ENCODE measurements around the gene TH. TPM values are rescaled to one million over a fixed set of nuclear protein-coding genes. Genes with fewer than 3 reads are reported as not detected.
"Not testable (repeated sequence)": the region's sequence is repeated elsewhere in the genome, so short reads cannot be mapped to it uniquely, and the experiment has no call there.

TH gene
- polyA plus RNA-seq, 1 donor = 1.6 TPM

DNA sequence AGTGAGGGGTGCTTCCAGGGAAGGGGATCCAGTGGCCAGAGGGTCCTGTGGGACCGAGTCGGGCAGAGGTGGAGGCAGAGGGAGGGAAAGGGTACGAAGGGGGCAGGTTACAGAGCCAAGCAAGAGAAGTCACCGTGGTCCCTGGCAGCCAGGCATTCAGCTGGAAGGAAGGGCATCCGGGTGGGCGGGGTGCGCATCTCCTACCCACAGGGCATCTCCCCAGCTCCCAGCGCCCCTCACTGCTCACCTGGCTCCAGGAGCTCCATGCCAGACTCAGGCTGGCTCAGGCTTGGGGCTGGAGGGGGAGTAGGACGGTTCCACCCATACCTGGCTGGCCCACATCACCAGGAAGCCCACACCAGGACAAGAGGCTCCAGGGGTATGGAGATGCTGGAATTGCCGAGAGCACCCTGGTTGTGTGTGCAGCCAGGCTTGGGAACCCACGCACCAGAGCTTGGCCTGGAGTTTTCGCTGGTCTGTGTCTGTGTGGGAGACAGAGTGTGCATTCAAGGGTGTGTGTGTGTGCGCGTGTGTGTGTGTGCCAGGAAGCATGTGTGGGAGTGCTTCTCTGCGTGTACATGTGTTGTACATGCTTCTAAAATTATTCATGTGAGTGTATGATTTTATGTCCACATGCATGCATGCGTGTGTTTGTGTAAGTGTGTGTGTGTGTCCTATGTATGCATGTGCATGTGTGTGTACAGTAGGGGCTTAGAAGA lies 6.6 kb upstream of the TH start:
- DNase-seq = not testable (repeated sequence)

DNA sequence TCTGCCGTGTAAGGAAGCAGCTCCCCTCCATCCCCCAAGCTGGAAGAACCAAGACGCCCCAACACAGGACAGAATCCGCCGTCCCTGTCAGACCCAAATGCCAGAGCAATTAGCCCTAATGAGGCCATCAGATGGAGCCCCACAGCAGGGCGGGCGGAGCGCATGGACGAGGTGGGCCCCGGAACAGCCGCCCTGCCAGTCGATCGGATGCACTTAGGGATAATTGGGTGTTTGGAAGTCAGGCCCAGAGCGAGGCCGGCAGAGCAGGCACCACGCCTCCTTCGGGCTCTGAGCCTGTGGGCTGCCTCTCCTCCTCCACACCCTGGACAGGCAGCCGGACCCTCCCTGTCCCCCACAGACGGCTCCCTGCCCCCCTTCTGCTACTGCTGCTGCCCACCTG lies 5.5 kb upstream of the TH start:
- no peak for DNase-seq

DNA sequence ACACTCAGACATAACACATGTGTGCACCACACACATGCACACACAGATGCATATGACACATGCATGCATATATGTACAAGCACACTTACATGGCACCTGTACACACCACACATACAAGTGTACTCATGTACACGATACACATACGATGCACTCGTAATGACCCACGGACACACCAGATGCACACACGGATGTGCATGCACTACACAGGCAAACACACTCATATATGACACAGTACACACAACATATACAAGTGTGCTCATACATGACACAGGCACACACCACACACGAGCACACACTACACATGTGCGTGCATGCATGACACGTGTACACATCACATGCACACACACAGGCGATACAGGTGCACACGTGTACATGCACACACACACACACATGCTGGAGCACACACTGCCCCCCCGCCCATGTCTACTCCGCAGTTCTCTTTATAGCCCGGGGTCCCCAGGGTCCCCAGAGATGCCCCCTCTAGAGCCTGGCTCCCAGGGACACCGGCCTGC lies 4.8 kb upstream of the TH start:
- DNase-seq = no peak

DNA sequence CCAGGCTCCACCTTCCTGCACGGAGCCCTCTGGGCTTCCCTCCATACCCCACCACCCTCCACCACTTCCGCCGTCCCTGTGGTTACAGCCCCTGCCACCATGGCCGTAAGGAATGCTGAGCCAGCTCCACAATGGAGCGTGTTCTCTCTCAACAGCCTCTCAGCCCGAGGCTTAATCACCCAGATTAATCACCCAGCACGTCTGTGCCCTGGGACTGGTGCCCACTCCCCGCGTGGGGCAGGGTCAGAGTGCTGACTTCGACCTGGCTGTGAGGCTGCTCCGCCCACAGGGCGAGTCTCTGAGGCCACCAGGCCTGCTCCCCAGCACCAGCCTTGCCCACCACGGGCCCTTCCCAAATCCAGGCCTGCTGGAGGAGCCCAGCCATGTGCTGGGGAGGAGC lies 4.0 kb upstream of the TH start:
- DNase-seq = no peak

DNA sequence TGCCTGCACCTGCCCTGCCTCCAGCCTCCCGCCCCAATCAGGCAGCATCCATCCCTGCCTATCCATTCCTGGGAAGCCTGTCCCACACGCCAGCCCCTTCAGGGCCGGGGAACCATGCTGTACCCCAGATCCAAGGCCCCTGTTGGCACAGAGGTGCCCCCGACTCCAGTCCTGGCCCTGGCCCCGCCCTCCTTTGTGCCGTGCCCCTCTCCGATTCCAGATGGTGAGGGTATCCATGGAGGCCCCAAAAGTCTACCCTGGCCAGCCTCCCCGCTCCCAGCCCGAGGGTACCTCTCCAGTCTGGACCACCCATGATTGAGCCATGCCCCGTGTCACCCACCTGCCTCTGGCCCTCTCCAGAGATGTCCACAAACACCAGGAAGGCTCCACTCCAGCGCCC lies 2.7 kb upstream of the TH start:
- no peak for DNase-seq

DNA sequence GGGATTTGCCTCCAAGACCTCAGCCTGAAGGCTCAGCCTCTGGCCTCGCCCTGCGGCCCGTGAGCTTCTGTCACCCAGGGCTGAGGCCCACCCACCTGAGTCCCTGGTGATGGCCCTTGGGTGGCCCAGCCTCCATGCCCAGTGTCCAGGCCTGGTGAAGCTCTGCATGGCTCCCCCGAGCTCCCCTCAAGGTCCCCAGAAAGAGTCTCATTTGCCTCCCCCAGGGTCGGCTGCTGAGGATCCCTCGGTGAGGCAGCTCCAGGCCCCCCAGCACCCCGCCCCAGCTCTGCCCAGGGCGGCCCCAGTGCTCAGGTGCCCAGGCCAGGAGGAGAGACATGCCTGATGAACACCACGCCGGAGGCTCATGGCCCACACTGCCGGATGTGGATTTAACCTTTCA lies 2.1 kb upstream of the TH start:
- no peak for DNase-seq

DNA sequence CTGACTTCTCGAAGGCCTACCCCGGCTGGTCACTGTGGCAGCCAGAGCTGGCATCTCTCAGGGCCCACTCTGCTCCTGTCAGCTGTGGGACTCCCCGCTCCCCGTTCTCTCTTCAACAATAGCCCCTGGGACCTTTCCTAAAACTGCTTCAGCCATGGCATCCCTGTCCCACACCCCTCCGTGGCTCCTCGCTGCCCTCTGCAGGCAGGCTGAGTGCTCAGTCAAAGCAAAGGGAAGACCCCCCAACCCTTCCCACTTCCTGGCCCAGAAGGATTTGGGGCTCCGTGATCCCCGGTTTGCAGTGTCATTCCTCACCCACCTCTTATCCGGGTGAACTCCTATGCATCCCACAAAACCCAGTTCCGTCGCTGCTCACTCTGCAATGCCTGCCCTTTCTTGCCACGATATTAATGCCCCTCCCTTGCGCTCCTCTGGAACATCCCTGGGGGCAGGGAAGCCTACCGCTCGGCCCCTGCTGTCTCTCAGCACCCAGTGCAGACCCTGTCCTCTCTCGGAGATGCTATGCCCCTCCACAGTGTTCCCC lies 1.6 kb upstream of the TH start:
- no peak for DNase-seq

DNA sequence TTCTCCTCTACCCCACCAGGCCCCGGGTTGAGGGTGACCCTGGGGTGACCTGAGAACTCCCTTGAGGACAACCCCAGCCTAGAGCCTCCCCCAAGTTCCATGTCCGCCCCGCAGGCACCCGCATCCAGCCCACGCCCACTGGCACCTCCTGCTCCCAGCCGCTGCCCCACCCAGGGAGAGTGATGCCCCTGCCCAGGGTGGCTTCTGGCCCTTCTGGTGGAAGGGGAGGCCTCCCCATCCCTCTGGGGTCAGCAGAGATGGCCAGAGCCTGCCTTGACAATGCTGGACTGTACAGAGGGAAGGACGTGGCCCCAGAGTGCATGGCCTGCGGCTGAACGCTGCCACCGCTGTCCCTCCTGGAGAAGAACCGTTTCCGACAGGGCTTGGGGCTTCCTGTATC lies 1.1 kb upstream of the TH start:
- no peak for DNase-seq

DNA sequence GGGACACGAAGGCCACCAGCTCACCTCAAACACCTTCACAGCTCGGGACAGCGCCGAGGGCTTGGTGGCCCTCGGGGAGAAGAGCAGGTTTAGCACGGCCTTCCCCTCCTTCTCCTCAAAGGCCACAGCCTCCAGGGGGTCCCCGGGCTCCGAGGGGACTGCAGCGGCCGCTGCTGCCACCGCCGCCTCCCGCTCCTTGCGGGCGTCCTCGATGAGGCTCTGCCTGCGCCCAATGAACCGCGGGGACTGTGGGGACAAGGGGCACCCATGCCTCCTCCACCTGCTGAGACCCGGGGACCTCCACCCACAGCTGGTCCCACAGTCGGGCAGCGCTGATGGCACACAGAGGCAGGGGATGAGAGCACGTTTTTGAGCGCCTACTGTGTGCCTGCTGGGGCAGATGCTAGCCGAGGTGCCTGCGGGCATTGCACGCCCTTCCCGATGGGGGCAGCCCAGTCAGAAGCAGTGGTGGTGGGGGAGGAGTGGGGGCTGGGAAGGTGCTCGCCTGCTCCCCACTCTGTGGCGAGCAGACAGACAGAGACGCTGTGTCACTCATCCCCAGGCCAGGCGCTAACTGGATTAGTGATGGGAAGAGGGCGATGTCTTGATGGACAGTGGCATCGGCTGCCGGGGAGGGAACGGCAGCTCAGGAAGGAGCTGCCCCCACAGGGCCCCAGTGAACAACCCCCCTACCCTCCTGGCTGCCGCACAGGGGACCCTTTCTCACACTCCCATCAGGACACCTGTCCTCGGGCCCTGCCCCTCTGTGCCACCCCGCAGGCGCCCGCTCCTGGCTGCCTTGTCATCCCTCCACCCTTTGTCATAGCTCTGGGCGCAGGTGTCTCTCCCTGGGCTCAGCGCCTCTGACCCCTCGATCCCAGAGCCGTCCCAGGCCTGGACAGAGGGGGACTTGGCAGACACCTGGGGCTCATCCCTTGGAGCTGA lies 1.7 kb downstream of the TH start:
- DNase-seq = no peak

DNA sequence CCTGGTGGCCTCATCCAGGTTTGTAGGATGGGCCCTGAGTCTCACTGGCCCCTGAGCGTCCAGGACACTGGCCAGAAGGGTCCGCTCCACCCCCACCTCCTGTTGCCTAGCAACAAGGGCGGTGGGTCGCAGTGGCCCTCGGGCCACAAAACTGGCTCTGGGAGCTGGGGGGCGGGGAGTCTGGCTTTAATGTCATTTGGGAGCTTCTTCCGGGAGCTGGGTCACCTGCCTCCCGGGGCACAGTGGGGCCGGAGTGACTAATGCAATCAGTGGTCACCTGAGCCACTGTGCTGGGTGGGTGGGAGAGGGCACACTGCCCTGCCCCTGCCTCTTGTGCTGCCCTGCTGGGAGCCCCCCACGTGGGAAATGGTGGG lies 2.6 kb downstream of the TH start:
- no peak for DNase-seq

DNA sequence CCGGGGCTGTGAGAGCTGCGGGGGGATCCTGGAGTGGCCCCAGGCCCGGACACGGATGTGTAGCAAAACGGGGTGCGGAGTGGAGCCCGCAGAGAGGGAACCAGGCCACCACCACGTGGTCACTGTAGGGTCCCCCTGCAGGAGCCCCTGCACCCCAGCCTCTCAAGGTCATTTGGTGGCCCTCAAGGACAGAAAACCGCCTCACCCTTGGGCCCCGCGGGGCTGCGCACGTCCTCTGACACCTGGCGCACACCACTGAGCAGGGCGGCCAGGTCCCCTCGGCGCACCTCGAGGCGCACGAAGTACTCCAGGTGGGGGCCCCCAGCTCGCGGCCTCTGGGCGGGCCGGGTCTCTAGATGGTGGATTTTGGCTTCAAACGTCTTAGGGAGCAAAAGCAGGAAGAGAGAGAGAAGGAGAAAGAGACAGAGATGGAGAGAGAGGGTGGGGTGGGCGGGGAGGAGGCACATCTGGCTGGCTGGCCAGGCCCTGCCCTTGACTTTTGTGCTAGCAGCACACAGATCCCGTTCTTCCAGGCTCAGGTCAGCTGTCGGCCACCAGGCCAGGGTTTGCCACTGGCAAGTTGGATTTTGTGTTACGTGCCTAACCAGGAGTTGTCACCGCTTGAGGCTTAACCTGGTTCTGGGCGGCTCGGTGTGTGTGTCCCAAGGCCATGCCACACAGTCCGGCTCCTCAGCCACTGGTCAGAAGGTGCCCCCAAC lies 3.2 kb downstream of the TH start:
- no peak for DNase-seq

DNA sequence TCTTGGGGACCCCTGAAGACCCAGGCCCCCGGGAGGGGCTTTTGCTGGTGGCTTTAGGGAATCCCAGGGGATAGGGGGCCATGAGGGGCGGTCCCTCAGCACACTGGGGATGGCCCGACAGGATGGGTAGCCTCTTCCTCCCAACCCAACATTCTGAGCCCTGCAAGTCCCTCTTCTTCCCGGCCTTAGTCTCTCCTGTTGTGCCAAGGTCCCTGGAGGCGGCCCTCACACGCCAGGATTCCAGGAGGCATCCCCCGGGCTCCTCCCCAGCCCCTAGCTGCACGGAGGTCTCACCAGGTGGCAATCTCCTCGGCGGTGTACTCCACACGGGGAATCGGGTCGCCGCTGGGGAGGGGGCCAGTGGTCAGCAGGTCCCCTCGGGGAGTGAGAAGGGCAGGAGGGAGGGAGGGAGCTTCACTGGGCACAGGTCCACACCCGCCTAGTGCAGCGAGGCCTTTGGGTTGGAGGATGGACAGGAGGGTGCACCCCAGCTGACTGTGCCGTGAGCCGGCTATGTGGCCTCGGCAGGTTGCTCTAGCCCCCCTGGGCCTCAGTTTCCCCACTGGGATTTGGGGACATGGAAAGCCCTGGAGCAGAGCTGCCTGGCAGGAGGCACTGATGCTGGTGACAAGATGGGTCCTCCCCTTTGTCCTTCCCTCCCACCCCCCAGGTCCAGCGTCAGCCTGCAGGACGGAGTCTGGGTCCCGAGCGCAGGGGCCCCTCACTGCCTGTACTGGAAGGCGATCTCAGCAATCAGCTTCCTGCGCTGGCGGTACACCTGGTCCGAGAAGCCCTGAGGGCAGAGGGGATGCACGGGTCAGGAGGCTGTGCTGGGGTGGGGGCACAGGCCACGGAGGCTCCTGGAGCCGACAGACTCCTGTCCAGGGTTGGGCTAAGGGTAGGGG lies 4.2 kb downstream of the TH start:
- no peak for DNase-seq

DNA sequence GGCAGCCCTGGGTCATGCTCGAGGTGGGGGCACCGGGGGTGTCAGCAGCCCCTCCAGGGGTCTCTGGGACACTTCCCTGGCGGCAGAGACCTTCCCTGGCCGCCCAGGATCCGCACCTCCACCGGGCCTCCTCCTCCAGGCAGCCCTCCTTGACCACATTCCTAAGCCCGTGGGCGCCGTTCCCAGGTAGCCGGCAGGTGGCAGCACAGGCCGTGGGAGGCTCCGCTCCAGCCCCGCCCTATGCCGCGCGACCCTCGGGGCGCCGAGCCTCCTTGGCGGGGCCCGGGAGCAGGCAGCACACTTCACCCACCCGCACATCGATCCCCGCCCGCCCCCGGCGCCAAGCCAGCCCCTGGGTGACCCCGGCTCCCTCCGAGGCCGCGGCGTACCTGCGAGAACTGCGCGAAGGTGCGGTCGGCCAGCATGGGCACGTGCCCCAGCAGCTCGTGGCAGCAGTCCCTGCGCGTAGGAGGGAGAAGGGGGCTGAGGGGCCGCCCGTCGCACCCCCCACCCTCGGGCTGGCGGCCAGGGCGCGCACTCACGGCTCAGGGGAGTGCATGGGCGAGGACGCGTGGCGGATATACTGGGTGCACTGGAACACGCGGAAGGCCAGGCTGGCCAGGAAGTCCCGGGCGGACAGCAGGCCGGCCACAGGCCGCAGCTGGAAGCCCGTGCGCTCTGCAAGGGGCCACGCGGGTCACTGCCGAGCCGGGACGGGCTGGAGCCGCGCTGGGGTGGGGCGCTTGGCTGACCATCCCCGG lies 5.3 kb downstream of the TH start:
- DNase-seq = no peak

DNA sequence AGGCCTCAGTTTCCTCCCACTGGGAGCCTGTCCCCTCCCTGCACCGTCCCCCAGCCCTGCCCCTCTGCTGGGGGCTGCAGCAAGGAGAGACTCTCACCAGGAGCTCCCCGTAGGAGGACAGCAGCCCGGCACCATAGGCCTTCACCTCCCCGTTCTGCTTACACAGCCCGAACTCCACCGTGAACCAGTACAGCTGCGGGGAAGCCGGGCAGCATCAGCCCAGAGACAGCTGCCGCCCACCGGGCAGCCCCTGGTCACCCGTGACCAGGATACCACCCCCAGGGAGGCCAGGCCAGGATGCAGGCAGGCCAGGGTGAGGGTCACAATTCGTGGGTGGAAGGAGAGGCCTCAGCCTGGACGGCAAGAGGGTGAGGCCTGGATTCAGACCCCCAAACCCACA lies 6.0 kb downstream of the TH start:
- no peak for DNase-seq

DNA sequence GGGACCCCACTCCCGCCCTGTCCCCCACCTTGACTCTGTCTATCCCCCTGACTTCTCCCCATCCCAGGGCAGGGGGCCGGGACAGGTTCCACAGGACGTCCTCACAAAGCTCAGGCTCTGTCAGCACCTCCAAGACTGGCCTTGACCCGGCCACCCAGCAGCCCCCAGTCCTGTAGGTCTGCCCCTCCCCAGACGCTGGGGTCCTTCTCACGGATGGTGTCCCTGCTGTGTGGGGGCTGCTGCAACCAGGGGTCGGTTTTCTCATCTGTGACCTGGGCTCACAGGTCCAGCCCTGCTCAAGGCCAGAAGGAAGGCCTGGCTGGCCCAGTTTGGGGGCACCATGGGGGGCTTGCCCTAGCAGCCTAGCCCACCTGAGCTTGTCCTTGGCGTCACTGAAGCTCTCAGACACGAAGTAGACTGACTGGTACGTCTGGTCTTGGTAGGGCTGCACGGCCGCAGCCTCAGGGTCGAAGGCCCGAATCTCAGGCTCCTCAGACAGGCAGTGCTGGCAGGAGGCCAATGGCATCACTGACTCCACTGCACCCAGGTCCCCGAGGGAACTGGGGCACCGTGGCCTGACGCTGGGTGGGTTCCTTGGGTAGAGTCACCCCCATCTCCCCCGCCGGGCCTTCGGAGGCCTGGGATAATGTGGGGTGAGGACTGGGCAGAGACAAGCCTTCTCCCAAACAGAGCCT lies 6.6 kb downstream of the TH start:
- DNase-seq = no peak

DNA sequence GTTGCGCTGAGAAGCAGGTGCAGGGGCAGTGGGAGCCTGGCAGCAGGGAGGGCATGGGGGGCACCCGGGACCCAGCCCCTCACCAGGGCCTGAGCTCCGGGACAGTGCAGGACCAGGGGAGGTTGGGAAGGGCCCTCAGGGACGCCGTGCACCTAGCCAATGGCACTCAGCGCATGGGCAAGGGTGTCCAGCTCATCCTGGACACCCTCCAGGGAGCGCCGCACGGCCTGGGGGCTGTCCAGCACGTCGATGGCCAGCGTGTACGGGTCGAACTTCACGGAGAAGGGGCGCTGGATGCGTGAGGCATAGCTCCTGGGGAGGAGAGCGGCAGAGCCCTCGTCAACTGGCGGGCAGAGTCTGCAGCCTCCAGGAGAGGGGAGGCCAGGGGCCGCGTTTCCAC lies 7.5 kb downstream of the TH start:
- no peak for DNase-seq

DNA sequence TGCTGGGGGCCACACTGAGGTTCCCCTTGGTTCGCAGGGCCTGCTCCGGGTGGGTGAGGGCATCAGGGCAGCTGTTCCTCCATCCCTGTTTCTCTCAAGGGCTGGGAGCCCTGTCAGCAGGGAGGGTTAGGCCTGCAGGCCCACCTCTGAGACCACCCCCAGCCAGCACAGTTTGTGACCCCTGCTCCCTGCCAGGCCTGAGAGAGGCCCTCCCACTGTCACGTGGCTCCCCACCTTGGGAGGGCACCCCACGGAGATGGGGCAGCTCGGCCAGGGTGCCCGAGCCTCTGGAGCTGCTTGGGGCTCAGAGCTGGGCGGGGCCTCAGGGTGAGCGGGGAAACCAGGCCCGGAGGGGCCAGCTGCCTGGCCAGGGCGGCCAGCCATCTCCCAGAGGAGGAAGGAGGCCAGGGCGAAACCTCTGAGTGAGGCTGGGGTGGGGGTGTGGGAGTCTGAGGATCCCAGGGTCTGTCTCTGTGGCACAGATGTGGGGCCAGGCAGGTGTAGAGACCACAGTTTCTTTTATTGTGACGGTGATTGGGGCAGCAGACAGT lies 8.1 kb downstream of the TH start:
- no peak for DNase-seq

DNA sequence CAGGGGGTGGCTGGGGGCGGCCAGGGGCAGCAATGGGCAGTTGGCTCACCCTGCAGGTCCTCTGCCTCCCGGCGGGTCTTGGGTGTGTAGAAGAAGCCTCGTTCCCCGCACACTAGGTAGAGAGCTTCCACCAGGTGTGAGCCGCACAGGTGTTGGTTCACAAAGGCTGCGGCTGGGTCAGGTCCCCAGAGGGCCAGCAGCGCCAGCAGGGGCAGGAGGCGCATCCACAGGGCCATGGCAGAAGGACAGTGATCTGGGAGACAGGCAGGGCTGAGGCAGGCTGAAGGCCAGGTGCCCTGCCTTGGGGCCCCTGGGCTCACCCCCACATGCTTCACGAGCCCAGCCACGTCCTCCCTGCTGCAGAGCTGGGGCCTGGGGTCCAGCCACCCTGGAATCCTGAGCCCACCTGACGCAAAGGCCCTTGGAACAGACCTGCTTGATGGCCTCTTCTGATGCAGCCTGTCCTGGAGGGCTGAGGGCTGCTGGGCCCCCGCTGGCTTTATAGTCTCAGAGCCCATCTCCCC lies 10.8 kb downstream of the TH start, which contains the start of gene INS:
Gene INS, minus strand, starts transcription at position 474 of the 524 bp plus-strand sequence. Its CDS starts 238 bp downstream, at position 236.
- no peak for DNase-seq
